GM23338 (cell line): ENCODE data around the gene RCAN1. TPM values are rescaled to one million over a fixed set of nuclear protein-coding genes. Genes with fewer than 3 reads are reported as not detected.

ENCODE experiments used
- ATAC-seq: fragments of 200-7000 bp; cut with Tn5 transposase; 3 replicates; pipeline ENCODE4 v1.9.1; 2020
- DNase-seq: peaks from one replicate; pipeline ENCODE4 v3.0.0-alpha.2; 2015; ENCODE audit warnings: low spot score
- H2AFZ ChIP-seq: fragments of 200-600 bp; sonication (generic); 2 replicates; pipeline ENCODE4 v1.8.0; 2016; ENCODE audit warnings: antibody characterized with exemption, mild to moderate bottlenecking, moderate library complexity
- H3F3A ChIP-seq: fragments of 200-600 bp; sonication (generic); replicated peaks from 2 replicates; pipeline ENCODE4 v1.8.0; 2017; ENCODE audit warnings: antibody characterized with exemption, mixed run types, low read depth
- H3K27ac ChIP-seq: fragments of 200-600 bp; sonication (generic); 2 replicates; pipeline ENCODE4 v1.6.1; 2016; ENCODE audit warnings: low read depth
- H3K27me3 ChIP-seq: fragments of 200-600 bp; sonication (generic); 2 replicates; pipeline ENCODE4 v1.8.0; 2016; ENCODE audit warnings: mild to moderate bottlenecking, mixed run types, moderate library complexity; ENCODE audit not compliant: insufficient read depth
- H3K36me3 ChIP-seq: fragments of 200-600 bp; sonication (generic); 2 replicates; pipeline ENCODE4 v1.8.0; 2016; ENCODE audit warnings: mild to moderate bottlenecking; ENCODE audit not compliant: insufficient read depth
- H3K4me1 ChIP-seq: fragments of 200-600 bp; sonication (generic); 2 replicates; pipeline ENCODE4 v1.8.0; 2016; ENCODE audit warnings: mild to moderate bottlenecking, moderate library complexity; ENCODE audit not compliant: insufficient read depth
- H3K4me2 ChIP-seq: fragments of 200-600 bp; sonication (generic); 2 replicates; pipeline ENCODE4 v1.7.1; 2017; ENCODE audit warnings: mixed run types
- H3K4me3 ChIP-seq: fragments of 200-600 bp; sonication (generic); 2 replicates; pipeline ENCODE4 v1.6.1; 2016; ENCODE audit warnings: mixed run types
- H3K79me2 ChIP-seq: fragments of 200-600 bp; sonication (generic); replicated peaks from 2 replicates; pipeline ENCODE4 v1.8.0; 2017; ENCODE audit warnings: mild to moderate bottlenecking; ENCODE audit not compliant: insufficient read depth
- H3K9me2 ChIP-seq: fragments of 200-600 bp; sonication (generic); 2 replicates; pipeline ENCODE4 v1.8.0; 2017; ENCODE audit not compliant: insufficient read depth
- H4K20me1 ChIP-seq: fragments of 200-600 bp; sonication (generic); replicated peaks from 2 replicates; pipeline ENCODE4 v1.8.0; 2017; ENCODE audit warnings: mild to moderate bottlenecking; ENCODE audit not compliant: insufficient read depth
- H3K27ac Mint-ChIP-seq: 2 replicates; pipeline ENCODE4 v1.8.0; 2020; ENCODE audit warnings: inconsistent platforms, mild to moderate bottlenecking, moderate library complexity, mixed read lengths
- H3K27me3 Mint-ChIP-seq: 3 replicates; pipeline ENCODE4 v1.8.0; 2022; ENCODE audit warnings: low read depth, mild to moderate bottlenecking, moderate library complexity, mixed read lengths, inconsistent platforms; ENCODE audit not compliant: insufficient read depth, poor library complexity
- H3K36me3 Mint-ChIP-seq: 3 replicates; pipeline ENCODE4 v1.8.0; 2021; ENCODE audit warnings: low read depth, mild to moderate bottlenecking, inconsistent platforms, moderate library complexity, mixed read lengths
- H3K4me1 Mint-ChIP-seq: 3 replicates; pipeline ENCODE4 v1.8.0; 2020; ENCODE audit warnings: mild to moderate bottlenecking, inconsistent platforms, mixed read lengths
- H3K4me3 Mint-ChIP-seq: 3 replicates; pipeline ENCODE4 v1.8.0; 2021; ENCODE audit warnings: moderate library complexity, mild to moderate bottlenecking, inconsistent platforms, mixed read lengths
- H3K9me3 Mint-ChIP-seq: 3 replicates; pipeline ENCODE4 v1.8.0; 2020; ENCODE audit warnings: moderate library complexity, mild to moderate bottlenecking, inconsistent platforms, mixed read lengths
- CREB1 ChIP-seq: fragments of 250-450 bp; sonication (Bioruptor Pico); IDR thresholded peaks from 2 replicates; pipeline ENCODE4 v1.5.0; 2020; ENCODE audit warnings: low read depth, mild to moderate bottlenecking, moderate library complexity
- CTCF ChIP-seq, 2 experiments: fragments of 200-600 bp in 1 of 2; sonication (generic) in 1 of 2; conservative IDR thresholded peaks; 2 replicates each; pipeline versions ENCODE4 v1.5.1 to v1.6.1; 2016 to 2017; ENCODE audit warnings: antibody characterized with exemption in 2 of 2, low read depth in 2 of 2, mild to moderate bottlenecking in 2 of 2, moderate library complexity in 1 of 2
- EZH2 ChIP-seq: fragments of 200-600 bp; sonication (generic); IDR thresholded peaks from one replicate; pipeline ENCODE4 v1.8.0; 2017; ENCODE audit warnings: antibody characterized with exemption, mild to moderate bottlenecking, low read depth; ENCODE audit not compliant: unreplicated experiment
- EZH2phosphoT487 ChIP-seq: fragments of 200-600 bp; sonication (generic); IDR thresholded peaks from one replicate; pipeline ENCODE4 v1.8.1; 2018; ENCODE audit warnings: antibody characterized with exemption; ENCODE audit not compliant: unreplicated experiment
- NANOG ChIP-seq: IDR thresholded peaks from 2 replicates; pipeline ENCODE4 v1.6.1; 2016; ENCODE audit warnings: antibody characterized with exemption, borderline replicate concordance
- polyA plus RNA-seq: library from polyadenylated mRNA; unstranded; fragments of >200 nt; fragmentation: Nextera tagmentation; extraction: Ambion mirVana; gene quantifications from 2 replicates; pipeline ENCODE4 v1.2.1, GENCODE V29; 2016
- total RNA-seq: library from RNA; depleted of rRNA; stranded (reverse); fragments of >200 nt; shearing (Covaris generic); gene quantifications from 2 replicates; pipeline ENCODE4 v1.2.3, GENCODE V29; 2014

RCAN1 gene
- total and polyA plus RNA-seq, 2 experiments from 2014 or later, result 3.7 to 5.2 TPM

- TF ChIP-seq CTCF (conservative IDR thresholded peaks at IDR 0.05; ENCODE audit: low read depth in 2 of 2) (no peak), EZH2phosphoT487 (no peak), EZH2 (no peak), NANOG (no peak)
Observed at GRCh38 chr21:34639250-34639649, 24.3 kb upstream of the RCAN1 start (continued).

- no peaks in the 10 kb centered on the region; the same call in 2 of the 3 replicates for H3K9me3 Mint-ChIP-seq
- no peak overlapping the region for H2AFZ ChIP-seq
Observed at GRCh38 chr21:34636961-34637360, 22.0 kb upstream of the RCAN1 start.

GRCh38 chr21:34635307-34635706 lies 20.4 kb upstream of the RCAN1 start:
- no peaks in the 10 kb centered on the region for H3K36me3 ChIP-seq
- TF ChIP-seq CREB1 (CRISPR knock-in tag), result no peak
- TF ChIP-seq CTCF (conservative IDR thresholded peaks at IDR 0.05; ENCODE audit: low read depth in 2 of 2), result peak; percentile 61 to 75
- peak; percentile 63 for DNase-seq
- Mint-ChIP-seq H3K27me3 (peaks cover 3% of the 10 kb centered on the region), H3K27ac (no peak overlapping the region), H3K9me3 (no peaks in the 10 kb centered on the region), H3K36me3 (no peaks in the 10 kb centered on the region), H3K4me1 (no peaks in the 10 kb centered on the region), H3K4me3 (no peak overlapping the region)
- H3K4me3 ChIP-seq, result no peak overlapping the region
- no peak overlapping the region for H3K27ac ChIP-seq
- H3K9me2 ChIP-seq, result peaks cover 17% of the 10 kb centered on the region; the same call in 1 of the 2 replicates
- H2AFZ ChIP-seq, result 0 out of 2 replicates have a peak overlapping the region, but pooled peaks have one; percentile 10
- no peaks in the 10 kb centered on the region for H3F3A ChIP-seq
- ATAC-seq, result peak; percentile 75
- H3K27me3 ChIP-seq, result no peaks in the 10 kb centered on the region
- H3K4me2 ChIP-seq, result no peak overlapping the region
- H3K4me1 ChIP-seq, result no peaks in the 10 kb centered on the region
- no peaks in the 10 kb centered on the region for H3K79me2 ChIP-seq
- H4K20me1 ChIP-seq, result no peaks in the 10 kb centered on the region

More at GRCh38 chr21:34636961-34637360, 22.0 kb upstream of the RCAN1 start:
- no peaks in the 10 kb centered on the region for H3K4me1 ChIP-seq
- H3K4me3 Mint-ChIP-seq, result no peak overlapping the region
- H3K4me1 Mint-ChIP-seq, result peaks cover 2% of the 10 kb centered on the region; the same call in 1 of the 3 replicates
- H3K36me3 Mint-ChIP-seq, result no peaks in the 10 kb centered on the region
- H3K79me2 ChIP-seq, result no peaks in the 10 kb centered on the region
- no peaks in the 10 kb centered on the region for H3K27me3 ChIP-seq
- H3K4me2 ChIP-seq, result no peak overlapping the region
- TF ChIP-seq EZH2 (no peak), NANOG (no peak)
- peaks cover 17% of the 10 kb centered on the region; the same call in 1 of the 2 replicates for H3K9me2 ChIP-seq
- H3K36me3 ChIP-seq, result no peaks in the 10 kb centered on the region
- no peak overlapping the region for H3K27ac ChIP-seq
- no peak overlapping the region for H3K4me3 ChIP-seq
- no peak for DNase-seq
- H4K20me1 ChIP-seq, result no peaks in the 10 kb centered on the region
- no peaks in the 10 kb centered on the region for H3F3A ChIP-seq
- H3K27ac Mint-ChIP-seq, result no peak overlapping the region
- peaks cover 4% of the 10 kb centered on the region for H3K27me3 Mint-ChIP-seq
- ATAC-seq, result no peak
